ENCODE data around the gene NDUFV2.

NDUFV2 gene

DNA sequence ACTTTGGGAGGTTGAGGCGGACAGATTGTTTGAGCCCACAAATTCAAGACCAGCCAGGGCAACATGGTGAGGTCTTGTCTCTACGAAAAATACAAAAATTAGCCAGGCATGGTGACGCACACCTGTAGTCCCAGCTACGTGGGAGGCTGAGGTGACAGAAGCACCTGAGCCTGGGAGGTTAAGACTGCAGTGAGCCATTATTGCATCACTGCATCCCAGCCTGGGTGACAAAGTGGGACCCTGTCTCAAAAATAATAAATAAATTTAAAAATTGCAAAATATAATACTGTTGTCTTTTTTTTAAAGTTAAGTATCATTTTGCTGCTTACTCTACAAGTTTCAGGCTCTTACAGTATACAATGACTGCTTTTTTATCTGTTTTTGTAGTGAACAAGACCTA is 30.1 kb downstream of the NDUFV2 start:
- Histone ChIP-seq H3K27me3 (no peaks in the 10 kb centered on the region), H3K4me3 (ENCODE audit: low read depth in 1 of 2, low read length in 1 of 2) (no peak overlapping the region), H3K36me3 (peaks cover 43% of the 10 kb centered on the region), H3K9me3 (no peaks in the 10 kb centered on the region), H3K27ac (peak overlapping the region; percentile 35), H3K4me1 (ENCODE audit: control insufficient read depth in 1 of 2, insufficient read depth in 1 of 2, low read depth in 1 of 2, low read length in 1 of 2) (peaks cover 18 to 23% of the 10 kb centered on the region in 2 experiments)
- TF ChIP-seq, protein P1, sequence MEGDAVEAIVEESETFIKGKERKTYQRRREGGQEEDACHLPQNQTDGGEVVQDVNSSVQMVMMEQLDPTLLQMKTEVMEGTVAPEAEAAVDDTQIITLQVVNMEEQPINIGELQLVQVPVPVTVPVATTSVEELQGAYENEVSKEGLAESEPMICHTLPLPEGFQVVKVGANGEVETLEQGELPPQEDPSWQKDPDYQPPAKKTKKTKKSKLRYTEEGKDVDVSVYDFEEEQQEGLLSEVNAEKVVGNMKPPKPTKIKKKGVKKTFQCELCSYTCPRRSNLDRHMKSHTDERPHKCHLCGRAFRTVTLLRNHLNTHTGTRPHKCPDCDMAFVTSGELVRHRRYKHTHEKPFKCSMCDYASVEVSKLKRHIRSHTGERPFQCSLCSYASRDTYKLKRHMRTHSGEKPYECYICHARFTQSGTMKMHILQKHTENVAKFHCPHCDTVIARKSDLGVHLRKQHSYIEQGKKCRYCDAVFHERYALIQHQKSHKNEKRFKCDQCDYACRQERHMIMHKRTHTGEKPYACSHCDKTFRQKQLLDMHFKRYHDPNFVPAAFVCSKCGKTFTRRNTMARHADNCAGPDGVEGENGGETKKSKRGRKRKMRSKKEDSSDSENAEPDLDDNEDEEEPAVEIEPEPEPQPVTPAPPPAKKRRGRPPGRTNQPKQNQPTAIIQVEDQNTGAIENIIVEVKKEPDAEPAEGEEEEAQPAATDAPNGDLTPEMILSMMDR (IDR thresholded peaks at IDR 0.05): no peak

- Histone ChIP-seq H3K27ac (peak overlapping the region; percentile 35), H3K27me3 (no peaks in the 10 kb centered on the region), H3K36me3 (peaks cover 37% of the 10 kb centered on the region), H3K4me1 (ENCODE audit: control insufficient read depth in 1 of 2, insufficient read depth in 1 of 2, low read depth in 1 of 2, low read length in 1 of 2) (peaks cover 24 to 29% of the 10 kb centered on the region in 2 experiments), H3K4me3 (ENCODE audit: low read depth in 1 of 2, low read length in 1 of 2) (no peak overlapping the region), H3K9me3 (no peaks in the 10 kb centered on the region)
- TF ChIP-seq, protein P1 (IDR thresholded peaks at IDR 0.05): no peak
Observed at GRCh38 chr18:9133225-9133624, 30.7 kb downstream of the NDUFV2 start.

GRCh38 chr18:9135081-9135911 is 32.8 kb downstream of the NDUFV2 start:
- Histone ChIP-seq H3K4me1 (ENCODE audit: control insufficient read depth in 1 of 2, insufficient read depth in 1 of 2, low read depth in 1 of 2, low read length in 1 of 2) (peaks cover 44 to 50% of the 10 kb centered on the region in 2 experiments), H3K27ac (peak overlapping the region; percentile 100), H3K4me3 (ENCODE audit: low read depth in 1 of 2, low read length in 1 of 2) (peak overlapping the region; percentile 87 to 97), H3K27me3 (no peaks in the 10 kb centered on the region), H3K9me3 (no peaks in the 10 kb centered on the region), H3K36me3 (peaks cover 16% of the 10 kb centered on the region)
- TF ChIP-seq, protein P1 (IDR thresholded peaks at IDR 0.05): no peak

- Histone ChIP-seq H3K9me3 (no peaks in the 10 kb centered on the region), H3K27me3 (no peaks in the 10 kb centered on the region), H3K27ac (peak overlapping the region; percentile 100), H3K36me3 (peaks cover 10% of the 10 kb centered on the region), H3K4me3 (ENCODE audit: low read depth in 1 of 2, low read length in 1 of 2) (peak overlapping the region; percentile 87 to 97), H3K4me1 (ENCODE audit: control insufficient read depth in 1 of 2, insufficient read depth in 1 of 2, low read depth in 1 of 2, low read length in 1 of 2) (peaks cover 50 to 56% of the 10 kb centered on the region in 2 experiments)
- TF ChIP-seq, protein P1 (IDR thresholded peaks at IDR 0.05): no peak
Observed at GRCh38 chr18:9135912-9136314, 33.4 kb downstream of the NDUFV2 start.

DNA sequence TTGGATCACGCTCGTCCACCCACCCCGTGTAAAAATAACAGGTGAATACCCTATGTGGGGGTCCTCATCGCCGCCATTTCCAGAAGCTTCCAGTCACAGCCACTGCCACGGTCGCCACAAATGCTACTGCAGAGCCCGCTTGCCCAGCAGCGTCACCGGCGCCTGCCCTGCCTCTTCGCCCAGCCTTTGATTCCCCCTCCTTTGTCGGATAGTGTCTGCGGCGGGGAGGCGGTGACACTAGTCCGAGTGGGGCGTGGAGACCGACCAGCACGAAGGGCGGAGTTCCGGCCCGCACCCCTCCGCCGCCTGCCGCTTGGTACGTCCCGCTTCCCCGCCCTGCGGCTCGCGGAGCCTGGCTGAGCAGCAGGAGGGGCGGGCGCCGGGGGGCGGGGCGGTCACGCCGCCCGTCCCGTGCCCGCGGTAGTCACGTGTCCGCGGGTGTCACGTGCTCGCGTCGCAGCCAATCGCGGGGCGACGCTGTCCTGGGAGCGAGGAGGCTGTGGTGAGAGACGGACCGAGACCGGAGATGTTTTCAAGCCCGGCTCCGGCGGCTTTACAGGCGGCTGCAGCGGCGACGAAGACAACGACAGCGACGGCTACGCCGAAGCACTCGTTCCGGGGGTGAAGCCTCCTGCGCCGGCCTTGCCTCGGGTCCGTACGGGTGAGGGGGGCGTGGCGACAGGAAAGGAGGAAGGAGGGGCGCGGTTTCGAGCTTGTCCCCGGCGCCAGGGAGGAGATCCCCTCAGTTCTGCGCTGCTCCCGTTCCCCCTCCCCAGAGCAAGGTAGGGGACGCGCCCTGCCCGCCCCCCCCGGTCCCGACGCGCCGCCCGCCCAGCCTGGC is 34.0 kb downstream of the NDUFV2 start, which contains the start of gene ANKRD12:
TSS of gene ANKRD12 (plus strand) at position 467 of the 841 bp plus-strand sequence. CDS start 45,652 bp downstream, outside the sequence.
- Histone ChIP-seq H3K27ac (peak within 1 kb of the TSS; percentile 100), H3K4me3 (ENCODE audit: low read depth in 1 of 2, low read length in 1 of 2) (peak within 1 kb of the TSS; percentile 87 to 97), H3K27me3 (no peaks in the 10 kb centered on the region), H3K9me3 (no peaks in the 10 kb centered on the region), H3K4me1 (ENCODE audit: control insufficient read depth in 1 of 2, insufficient read depth in 1 of 2, low read depth in 1 of 2, low read length in 1 of 2) (peaks cover 56 to 58% of the 10 kb centered on the region in 2 experiments), H3K36me3 (peaks cover 4% of the 10 kb centered on the region)
- TF ChIP-seq, protein P1 (IDR thresholded peaks at IDR 0.05): no peak

Measured in neutrophil (primary cell).